Body of pancreas (tissue), 4 donors: ENCODE data around the gene DERL3. TPM values are rescaled to one million over a fixed set of nuclear protein-coding genes. Genes with fewer than 3 reads are reported as not detected.

Experiments used
- ATAC-seq: fragments of 150-250 bp; one replicate; pipeline ENCODE4 v1.9.1; 2016
- DNase-seq, 4 donors: peaks; one replicate each; pipeline ENCODE4 v3.0.0-alpha.2; 2019
- H3K27ac ChIP-seq, 4 donors: fragments of 200-600 bp; sonication (generic); 1 replicate in 3 of 4; 2 replicates in 1 of 4; pipeline versions ENCODE4 v1.5.1 to v1.6.1; 2016 to 2019; ENCODE audit warnings: mild to moderate bottlenecking in 1 of 4, mixed read lengths in 1 of 4, moderate library complexity in 1 of 4
- H3K27me3 ChIP-seq, 2 donors: fragments of 200-600 bp; sonication (generic); one replicate each; pipeline ENCODE4 v1.6.0; 2016; ENCODE audit warnings: mild to moderate bottlenecking in 1 of 2
- H3K36me3 ChIP-seq, 2 donors: fragments of 200-600 bp; sonication (generic); replicated peaks in 1 of 2; 2 replicates each; pipeline ENCODE4 v1.5.1; 2016; ENCODE audit warnings: low read depth in 2 of 2; ENCODE audit not compliant: insufficient read depth in 1 of 2
- H3K4me1 ChIP-seq: fragments of 200-600 bp; sonication (generic); one replicate; pipeline ENCODE4 v1.6.0; 2016
- H3K4me3 ChIP-seq, 2 donors: fragments of 200-600 bp; sonication (generic); 1 replicate in 1 of 2; 2 replicates in 1 of 2; pipeline ENCODE4 v1.5.1; 2016 to 2019
- H3K9me3 ChIP-seq, 3 donors: fragments of 200-600 bp; sonication (generic); 1 replicate in 2 of 3; 2 replicates in 1 of 3; pipeline ENCODE4 v1.5.1; 2016
- POLR2A ChIP-seq, 3 donors: fragments of 450-650 bp; IDR thresholded peaks; one replicate each; pipeline ENCODE4 v1.6.1; 2016; ENCODE audit warnings: antibody characterized with exemption in 3 of 3, mild to moderate bottlenecking in 2 of 3
- WGBS, 2 donors: methylation state at CpG; one replicate each; pipeline ENCODE4 v1.1.5; 2017; 5-methylcytosine and 5-hydroxymethylcytosine counted together
- intact Hi-C: fragments of 100-400 bp; cut with DNase I; formaldehyde crosslinking; loops from one replicate; pipeline ENCODE4 v1.15.1; 2023
- small RNA-seq: library from RNA; depleted of rRNA; stranded (forward); fragments of <200 nt; gene quantifications from one replicate; pipeline ENCODE3, GENCODE V24; 2016
- total RNA-seq, 2 donors: library from RNA; depleted of rRNA; stranded (reverse); fragments of >200 nt; gene quantifications; one replicate each; pipeline ENCODE4 v1.1.0, GENCODE V29; 2016

DERL3 gene
- total RNA-seq, 2 donors from 2014 or later: 6.2 to 33.3 TPM

DNA sequence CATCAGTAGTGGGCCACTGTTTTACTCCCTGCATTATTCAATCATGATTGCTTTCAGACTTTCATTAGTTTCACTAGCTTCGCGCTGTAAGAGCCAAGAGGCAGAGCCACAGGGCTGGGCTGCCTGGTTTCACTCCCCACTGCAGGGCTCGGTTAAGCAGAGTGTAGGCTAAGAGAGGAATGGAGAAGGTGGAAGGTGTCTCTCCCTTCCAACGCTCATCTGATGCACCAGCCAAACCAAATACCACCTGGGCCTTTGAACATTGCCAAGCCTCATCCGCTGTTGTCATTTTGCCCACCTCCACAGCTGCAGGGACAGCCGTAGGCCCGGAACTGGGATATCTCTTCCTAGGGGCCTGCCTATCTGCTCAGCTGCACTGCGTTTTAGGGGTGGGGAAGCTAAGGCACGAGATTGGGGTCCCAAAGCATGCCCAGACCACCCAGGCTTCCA lies 52.5 kb downstream of the DERL3 start:
- Histone ChIP-seq H3K4me1 (peaks cover 49% of the 10 kb centered on the region), H3K36me3 (no peaks in the 10 kb centered on the region), H3K27me3 (no peaks in the 10 kb centered on the region), H3K4me3 (no peak overlapping the region), H3K27ac (peak overlapping the region; percentile 96 to 100 (median 98)), H3K9me3 (no peaks in the 10 kb centered on the region)
- DNase-seq: no peak
- intact Hi-C loops: no loop called here
- TF ChIP-seq POLR2A (IDR thresholded peaks at IDR 0.05): no peak
- WGBS, 2 donors: 44 to 63% methylated on average over 6 to 9 of the region's 9 CpGs
- ATAC-seq: no peak

Small RNA genes lying within 50 kb of the gene (small RNA-seq; reads per million reads assigned to genes)
- not detected for gene RN7SL268P

Other genes with a start within 250 kb of the DERL3 start
- not detected for gene DRICH1, start 206.7 kb downstream of the DERL3 start, total RNA-seq
- gene RGL4, start 148.0 kb downstream of the DERL3 start, total RNA-seq: not detected
- gene ZNF70, start 87.9 kb downstream of the DERL3 start, total RNA-seq: 1 to 10 TPM; 4.2 to 9.9 TPM
- not detected for gene VPREB3, start 84.6 kb downstream of the DERL3 start, total RNA-seq
- gene C22orf15, start 76.0 kb downstream of the DERL3 start, total RNA-seq: not detected
- gene CHCHD10, start 71.0 kb downstream of the DERL3 start, total RNA-seq: 100 to 1,000 TPM in 1 of 2 donors, 10 to 100 TPM in 1; 18.2 to 116 TPM
- gene MMP11, start 66.2 kb downstream of the DERL3 start, total RNA-seq: 1 to 10 TPM; 1.0 to 2.0 TPM
- 100 to 1,000 TPM in 1 of 2 donors, 10 to 100 TPM in 1; 40.2 to 119 TPM for gene SMARCB1, start 52.0 kb downstream of the DERL3 start, total RNA-seq
- 10 to 100 TPM; 23.6 to 32.3 TPM for gene SLC2A11, start 18.9 kb upstream of the DERL3 start, total RNA-seq
- gene MIF, start 55.4 kb upstream of the DERL3 start, total RNA-seq: 100 to 1,000 TPM; 134 to 156 TPM
- 10 to 100 TPM in 1 of 2 donors, 1 to 10 TPM in 1; 8.3 to 16.5 TPM for gene GSTT2B, start 122.2 kb upstream of the DERL3 start, total RNA-seq
- under 1 TPM in 1 of 2 donors, not detected in 1; 0.66 TPM for gene DDTL, start 127.9 kb upstream of the DERL3 start, total RNA-seq
- 10 to 100 TPM; 70.3 to 78.4 TPM for gene DDT, start 135.4 kb upstream of the DERL3 start, total RNA-seq
- gene GSTT2, start 141.1 kb upstream of the DERL3 start, total RNA-seq: not detected
- not detected for gene GSTT4, start 166.4 kb upstream of the DERL3 start, total RNA-seq
- 10 to 100 TPM; 32.4 to 80.8 TPM for gene CABIN1, start 172.3 kb upstream of the DERL3 start, total RNA-seq